K562 (cell line): ENCODE data around the gene FTO.

Experiments
- EZH2 ChIP-seq: IDR thresholded peaks from 2 replicates; pipeline ENCODE4 v1.6.1; 2012; ENCODE audit warnings: low read depth, mild to moderate bottlenecking, inconsistent platforms, low read length, borderline replicate concordance
- GABPA ChIP-seq: fragments of 200-800 bp; sonication (Bioruptor generic); conservative IDR thresholded peaks from 2 replicates; pipeline ENCODE4 v1.6.1; 2016; ENCODE audit warnings: low read depth, missing genetic modification characterization, missing compliant biosample characterization
- HCFC1 ChIP-seq: IDR thresholded peaks from 2 replicates; pipeline ENCODE4 v1.6.1; 2012; ENCODE audit warnings: low read depth, low read length, improper control_type of control experiment
- JUN ChIP-seq, 2 experiments: sonication (generic) in 1 of 2; formaldehyde crosslinking in 1 of 2; IDR thresholded peaks; 2 replicates each; pipeline versions ENCODE4 v1.6.1 to v1.8.0; 2012 to 2022; ENCODE audit warnings: borderline replicate concordance in 2 of 2, mild to moderate bottlenecking in 2 of 2, improper control_type of control experiment in 1 of 2, low read depth in 1 of 2, low read length in 1 of 2, missing genetic modification reagents in 1 of 2
- MCM5 ChIP-seq: fragments of 450-650 bp; IDR thresholded peaks from 2 replicates; pipeline ENCODE4 v1.6.1; 2016; ENCODE audit warnings: low read depth
- MTA3 ChIP-seq: fragments of 450-650 bp; formaldehyde crosslinking; IDR thresholded peaks from 2 replicates; pipeline ENCODE4 v1.6.1; 2017; ENCODE audit warnings: mild to moderate bottlenecking, borderline replicate concordance
- POLR2A ChIP-seq: fragments of 450-650 bp; conservative IDR thresholded peaks from 2 replicates; pipeline ENCODE4 v1.6.1; 2016
- PRDM10 ChIP-seq: fragments of 450-650 bp; IDR thresholded peaks from 2 replicates; pipeline ENCODE4 v1.6.1; 2018; ENCODE audit not compliant: partially characterized antibody
- RAD21 ChIP-seq, 2 experiments: fragments of 250-450 bp in 1 of 2; fragments of 450-650 bp in 1 of 2; sonication (Bioruptor Pico) in 1 of 2; formaldehyde crosslinking in 1 of 2; IDR thresholded peaks in 1 of 2; conservative IDR thresholded peaks in 1 of 2; 2 replicates each; pipeline versions ENCODE4 v1.4.0 to v1.8.0; 2020 to 2022; ENCODE audit warnings: mild to moderate bottlenecking in 2 of 2, moderate library complexity in 1 of 2
- ZC3H4 ChIP-seq: sonication (generic); formaldehyde crosslinking; IDR thresholded peaks from 2 replicates; pipeline ENCODE4 v1.9.0; 2021; ENCODE audit warnings: missing genetic modification reagents, borderline replicate concordance
- TF ChIP-seq, protein P1 (sequence below): sonication (generic); formaldehyde crosslinking; IDR thresholded peaks from 2 replicates; pipeline ENCODE4 v1.8.1; 2023; ENCODE audit warnings: mild to moderate bottlenecking, missing genetic modification reagents
- TF ChIP-seq, protein P2 (sequence below): sonication (generic); formaldehyde crosslinking; IDR thresholded peaks from 2 replicates; pipeline ENCODE4 v1.8.0; 2023; ENCODE audit warnings: mild to moderate bottlenecking, missing genetic modification reagents

DNA sequence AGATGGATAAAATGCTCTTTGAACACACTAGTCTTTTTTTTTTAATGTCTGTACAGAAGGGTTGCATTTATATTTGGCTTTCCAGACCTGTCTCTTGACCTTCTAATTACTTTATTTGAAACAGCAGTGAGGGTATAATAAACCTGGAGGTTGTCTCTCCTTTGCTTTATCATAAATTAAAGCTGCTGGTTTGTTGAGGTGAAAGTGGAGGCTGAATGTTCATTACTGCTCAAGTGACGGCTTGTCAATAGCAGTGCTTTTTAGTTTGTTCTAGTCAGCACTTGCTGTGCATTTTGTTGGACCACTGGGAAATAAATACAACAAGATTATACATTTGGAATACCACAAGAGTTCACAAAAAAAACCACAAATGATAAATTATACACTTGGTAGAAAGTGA lies 318.4 kb downstream of the FTO start:
- no peak for TF ChIP-seq JUN (IDR thresholded peaks at IDR 0.05; ENCODE audit: borderline replicate concordance, low read depth, low read length)
- TF ChIP-seq JUN (CRISPR knock-in tag; IDR thresholded peaks at IDR 0.05; ENCODE audit: borderline replicate concordance), result no peak
- no peak for TF ChIP-seq EZH2
- TF ChIP-seq, protein P1, sequence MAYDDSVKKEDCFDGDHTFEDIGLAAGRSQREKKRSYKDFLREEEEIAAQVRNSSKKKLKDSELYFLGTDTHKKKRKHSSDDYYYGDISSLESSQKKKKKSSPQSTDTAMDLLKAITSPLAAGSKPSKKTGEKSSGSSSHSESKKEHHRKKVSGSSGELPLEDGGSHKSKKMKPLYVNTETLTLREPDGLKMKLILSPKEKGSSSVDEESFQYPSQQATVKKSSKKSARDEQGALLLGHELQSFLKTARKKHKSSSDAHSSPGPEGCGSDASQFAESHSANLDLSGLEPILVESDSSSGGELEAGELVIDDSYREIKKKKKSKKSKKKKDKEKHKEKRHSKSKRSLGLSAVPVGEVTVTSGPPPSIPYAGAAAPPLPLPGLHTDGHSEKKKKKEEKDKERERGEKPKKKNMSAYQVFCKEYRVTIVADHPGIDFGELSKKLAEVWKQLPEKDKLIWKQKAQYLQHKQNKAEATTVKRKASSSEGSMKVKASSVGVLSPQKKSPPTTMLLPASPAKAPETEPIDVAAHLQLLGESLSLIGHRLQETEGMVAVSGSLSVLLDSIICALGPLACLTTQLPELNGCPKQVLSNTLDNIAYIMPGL (CRISPR knock-in tag), result no peak
- no peak for TF ChIP-seq MTA3
- TF ChIP-seq POLR2A, result no peak
- no peak for TF ChIP-seq ZC3H4 (CRISPR knock-in tag)
- TF ChIP-seq, protein P2, sequence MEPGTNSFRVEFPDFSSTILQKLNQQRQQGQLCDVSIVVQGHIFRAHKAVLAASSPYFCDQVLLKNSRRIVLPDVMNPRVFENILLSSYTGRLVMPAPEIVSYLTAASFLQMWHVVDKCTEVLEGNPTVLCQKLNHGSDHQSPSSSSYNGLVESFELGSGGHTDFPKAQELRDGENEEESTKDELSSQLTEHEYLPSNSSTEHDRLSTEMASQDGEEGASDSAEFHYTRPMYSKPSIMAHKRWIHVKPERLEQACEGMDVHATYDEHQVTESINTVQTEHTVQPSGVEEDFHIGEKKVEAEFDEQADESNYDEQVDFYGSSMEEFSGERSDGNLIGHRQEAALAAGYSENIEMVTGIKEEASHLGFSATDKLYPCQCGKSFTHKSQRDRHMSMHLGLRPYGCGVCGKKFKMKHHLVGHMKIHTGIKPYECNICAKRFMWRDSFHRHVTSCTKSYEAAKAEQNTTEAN (CRISPR knock-in tag), result no peak
- TF ChIP-seq PRDM10, result no peak
- no peak for TF ChIP-seq HCFC1
- TF ChIP-seq GABPA (tag), result no peak
- TF ChIP-seq RAD21 (CRISPR knock-in tag; conservative IDR thresholded peaks at IDR 0.05 in 1 of 2, IDR thresholded peaks at IDR 0.05 in 1 of 2), result no peak
- TF ChIP-seq MCM5, result no peak
